Measurements from ENCODE around the gene SH3RF3. TPM values are rescaled to one million over a fixed set of nuclear protein-coding genes. Genes with fewer than 3 reads are reported as not detected.
"Not testable (repeated sequence)": the region's sequence is repeated elsewhere in the genome, so short reads cannot be mapped to it uniquely, and the experiment has no call there.

Gene SH3RF3
- total RNA-seq, 1 donor from 2014 or later: 7.3 TPM

GRCh38 chr2:109222422-109222821 lies 93.4 kb downstream of the SH3RF3 start:
- Histone ChIP-seq H2AFZ (ENCODE audit: low read depth, low read length) (no peak overlapping the region), H3K9ac (ENCODE audit: low read length) (no peak overlapping the region), H4K20me1 (ENCODE audit: insufficient read depth, low read length) (peaks cover 48% of the 10 kb centered on the region), H3K27me3 (ENCODE audit: insufficient read depth, low read length) (no peaks in the 10 kb centered on the region), H3K36me3 (ENCODE audit: insufficient read depth, low read length) (no peaks in the 10 kb centered on the region), H3K27ac (ENCODE audit: low read depth, low read length) (no peak overlapping the region), H3K4me1 (ENCODE audit: insufficient read depth, low read length) (peaks cover 16% of the 10 kb centered on the region), H3K79me2 (ENCODE audit: insufficient read depth, low read length) (no peaks in the 10 kb centered on the region), H3K4me3 (ENCODE audit: insufficient read depth, low read depth, low read length) (no peak overlapping the region), H3K4me2 (ENCODE audit: low read length) (no peak overlapping the region), H3K9me3 (ENCODE audit: insufficient read depth, low read depth, low read length) (no peaks in the 10 kb centered on the region)
- Mint-ChIP-seq H3K4me1 (ENCODE audit: low read depth, unreplicated experiment) (peaks cover 9% of the 10 kb centered on the region), H3K9me3 (ENCODE audit: unreplicated experiment) (peaks cover 3% of the 10 kb centered on the region), H3K27ac (ENCODE audit: unreplicated experiment) (no peak overlapping the region), H3K36me3 (ENCODE audit: low read depth, unreplicated experiment) (peaks cover 6% of the 10 kb centered on the region), H3K27me3 (ENCODE audit: low read depth, unreplicated experiment) (peaks cover 42% of the 10 kb centered on the region), H3K4me3 (ENCODE audit: unreplicated experiment) (no peak overlapping the region)
- DNase-seq (ENCODE audit: low read depth) (no peak), FAIRE-seq (no peak)
- no peak for TF ChIP-seq EZH2 (IDR thresholded peaks at IDR 0.05; ENCODE audit: insufficient read depth, low read length)
- TF ChIP-seq CTCF (IDR thresholded peaks at IDR 0.05; ENCODE audit: insufficient read depth, low read depth, low read length): no peak

- Histone ChIP-seq H3K27me3 (ENCODE audit: insufficient read depth, low read length) (no peaks in the 10 kb centered on the region), H4K20me1 (ENCODE audit: insufficient read depth, low read length) (peaks cover 48% of the 10 kb centered on the region), H3K79me2 (ENCODE audit: insufficient read depth, low read length) (peaks cover 2% of the 10 kb centered on the region), H3K27ac (ENCODE audit: low read depth, low read length) (no peak overlapping the region), H3K36me3 (ENCODE audit: insufficient read depth, low read length) (no peaks in the 10 kb centered on the region), H3K9me3 (ENCODE audit: insufficient read depth, low read depth, low read length) (no peaks in the 10 kb centered on the region), H3K4me3 (ENCODE audit: insufficient read depth, low read depth, low read length) (no peak overlapping the region), H2AFZ (ENCODE audit: low read depth, low read length) (no peak overlapping the region), H3K9ac (ENCODE audit: low read length) (no peak overlapping the region), H3K4me1 (ENCODE audit: insufficient read depth, low read length) (peaks cover 10% of the 10 kb centered on the region), H3K4me2 (ENCODE audit: low read length) (no peak overlapping the region)
- H3K36me3 Mint-ChIP-seq (ENCODE audit: low read depth, unreplicated experiment): peaks cover 7% of the 10 kb centered on the region
- peaks cover 6% of the 10 kb centered on the region for H3K4me1 Mint-ChIP-seq (ENCODE audit: low read depth, unreplicated experiment)
- TF ChIP-seq CTCF (IDR thresholded peaks at IDR 0.05; ENCODE audit: insufficient read depth, low read depth, low read length) (no peak), EZH2 (IDR thresholded peaks at IDR 0.05; ENCODE audit: insufficient read depth, low read length) (no peak)
- peaks cover 45% of the 10 kb centered on the region for H3K27me3 Mint-ChIP-seq (ENCODE audit: low read depth, unreplicated experiment)
- no peak overlapping the region for H3K4me3 Mint-ChIP-seq (ENCODE audit: unreplicated experiment)
- H3K27ac Mint-ChIP-seq (ENCODE audit: unreplicated experiment): no peak overlapping the region
- peaks cover 4% of the 10 kb centered on the region for H3K9me3 Mint-ChIP-seq (ENCODE audit: unreplicated experiment)
- FAIRE-seq: no peak
- DNase-seq (ENCODE audit: low read depth): no peak
Observed at GRCh38 chr2:109222825-109223471, 93.9 kb downstream of the SH3RF3 start.

- Histone ChIP-seq H2AFZ (ENCODE audit: low read depth, low read length) (no peak overlapping the region), H3K4me2 (ENCODE audit: low read length) (no peak overlapping the region), H3K4me1 (ENCODE audit: insufficient read depth, low read length) (peaks cover 5% of the 10 kb centered on the region), H3K27me3 (ENCODE audit: insufficient read depth, low read length) (no peaks in the 10 kb centered on the region), H3K27ac (ENCODE audit: low read depth, low read length) (no peak overlapping the region), H3K9ac (ENCODE audit: low read length) (no peak overlapping the region), H3K9me3 (ENCODE audit: insufficient read depth, low read depth, low read length) (no peaks in the 10 kb centered on the region), H4K20me1 (ENCODE audit: insufficient read depth, low read length) (peaks cover 51% of the 10 kb centered on the region), H3K4me3 (ENCODE audit: insufficient read depth, low read depth, low read length) (no peak overlapping the region), H3K79me2 (ENCODE audit: insufficient read depth, low read length) (peaks cover 3% of the 10 kb centered on the region), H3K36me3 (ENCODE audit: insufficient read depth, low read length) (no peaks in the 10 kb centered on the region)
- H3K4me3 Mint-ChIP-seq (ENCODE audit: unreplicated experiment): no peak overlapping the region
- DNase-seq (ENCODE audit: low read depth) (no peak), FAIRE-seq (no peak)
- peaks cover 8% of the 10 kb centered on the region for H3K9me3 Mint-ChIP-seq (ENCODE audit: unreplicated experiment)
- peaks cover 2% of the 10 kb centered on the region for H3K4me1 Mint-ChIP-seq (ENCODE audit: low read depth, unreplicated experiment)
- no peak overlapping the region for H3K27ac Mint-ChIP-seq (ENCODE audit: unreplicated experiment)
- peaks cover 7% of the 10 kb centered on the region for H3K36me3 Mint-ChIP-seq (ENCODE audit: low read depth, unreplicated experiment)
- TF ChIP-seq EZH2 (IDR thresholded peaks at IDR 0.05; ENCODE audit: insufficient read depth, low read length) (no peak), CTCF (IDR thresholded peaks at IDR 0.05; ENCODE audit: insufficient read depth, low read depth, low read length) (no peak)
- peaks cover 46% of the 10 kb centered on the region for H3K27me3 Mint-ChIP-seq (ENCODE audit: low read depth, unreplicated experiment)
Observed at GRCh38 chr2:109223490-109223889, 94.5 kb downstream of the SH3RF3 start.

GRCh38 chr2:109224341-109224740 lies 95.3 kb downstream of the SH3RF3 start:
- not testable (repeated sequence) for H3K4me1 Mint-ChIP-seq (ENCODE audit: low read depth, unreplicated experiment); H3K4me3 ChIP-seq (ENCODE audit: insufficient read depth, low read depth, low read length); H2AFZ ChIP-seq (ENCODE audit: low read depth, low read length); H3K27me3 ChIP-seq (ENCODE audit: insufficient read depth, low read length); H3K36me3 Mint-ChIP-seq (ENCODE audit: low read depth, unreplicated experiment); H3K36me3 ChIP-seq (ENCODE audit: insufficient read depth, low read length); H3K9ac ChIP-seq (ENCODE audit: low read length); H3K27ac Mint-ChIP-seq (ENCODE audit: unreplicated experiment); H3K4me1 ChIP-seq (ENCODE audit: insufficient read depth, low read length); H3K9me3 Mint-ChIP-seq (ENCODE audit: unreplicated experiment); FAIRE-seq; H3K4me3 Mint-ChIP-seq (ENCODE audit: unreplicated experiment); H3K79me2 ChIP-seq (ENCODE audit: insufficient read depth, low read length); H3K4me2 ChIP-seq (ENCODE audit: low read length); DNase-seq (ENCODE audit: low read depth); H3K27ac ChIP-seq (ENCODE audit: low read depth, low read length); H3K9me3 ChIP-seq (ENCODE audit: insufficient read depth, low read depth, low read length)
- H3K27me3 Mint-ChIP-seq (ENCODE audit: low read depth, unreplicated experiment): peaks cover 48% of the 10 kb centered on the region
- peaks cover 53% of the 10 kb centered on the region for H4K20me1 ChIP-seq (ENCODE audit: insufficient read depth, low read length)
